Caco-2 (cell line): Measurements from ENCODE around the gene PRODH. TPM values are rescaled to one million over a fixed set of nuclear protein-coding genes. Genes with fewer than 3 reads are reported as not detected.

Experiments
- BruUV-seq: library from RNA; stranded (reverse); fragments of 400-500 nt; replicated peaks from 2 replicates; lab custom pipeline; 2021; lab: Mats Ljungman, UMichigan
- CTCF ChIA-PET: fragments of 300-600 bp; sonication (Branson Sonifier 250); formaldehyde crosslinking; loops from one replicate; lab custom pipeline; 2022; ENCODE audit warnings: antibody characterized with exemption; lab: Charles Lee
- POLR2A ChIA-PET: fragments of 300-600 bp; sonication (Branson Sonifier 250); formaldehyde crosslinking; loops from one replicate; lab custom pipeline; 2022; ENCODE audit warnings: antibody characterized with exemption; lab: Charles Lee
- DNase-seq, 2 experiments: peaks; one replicate each; pipeline versions ENCODE4 v3.0.0 to v3.0.0-alpha.2; 2020 to 2022
- H3K27me3 ChIP-seq: replicated peaks from 2 replicates; pipeline ENCODE4 v1.6.0; 2011; ENCODE audit warnings: low read length; ENCODE audit not compliant: control insufficient read depth, insufficient read depth
- H3K36me3 ChIP-seq: 2 replicates; pipeline ENCODE4 v1.5.1; 2011; ENCODE audit warnings: low read length; ENCODE audit not compliant: control insufficient read depth, insufficient read depth
- H3K4me1 ChIP-seq: fragments of 250-450 bp; sonication (Bioruptor Pico); 2 replicates; pipeline ENCODE4 v1.5.1; 2020; ENCODE audit warnings: mild to moderate bottlenecking
- H3K4me3 ChIP-seq: 2 replicates; pipeline ENCODE4 v1.5.1; 2011; ENCODE audit warnings: low read depth, mild to moderate bottlenecking, control low read depth, low read length
- H3K9me3 ChIP-seq: fragments of 250-450 bp; sonication (Bioruptor Pico); 2 replicates; pipeline ENCODE4 v1.5.1; 2020; ENCODE audit warnings: mild to moderate bottlenecking, moderate library complexity
- H3K27ac Mint-ChIP-seq: one replicate; pipeline ENCODE4 v1.8.0; 2022; ENCODE audit warnings: mixed read lengths; ENCODE audit not compliant: unreplicated experiment
- H3K27me3 Mint-ChIP-seq: one replicate; pipeline ENCODE4 v1.8.0; 2022; ENCODE audit warnings: mixed read lengths; ENCODE audit not compliant: insufficient read depth, unreplicated experiment
- H3K36me3 Mint-ChIP-seq: one replicate; pipeline ENCODE4 v1.8.0; 2022; ENCODE audit warnings: mild to moderate bottlenecking, mixed read lengths; ENCODE audit not compliant: insufficient read depth, unreplicated experiment
- H3K4me1 Mint-ChIP-seq: one replicate; pipeline ENCODE4 v1.8.0; 2022; ENCODE audit warnings: low read depth, mixed read lengths; ENCODE audit not compliant: unreplicated experiment
- H3K4me3 Mint-ChIP-seq: one replicate; pipeline ENCODE4 v1.8.0; 2022; ENCODE audit warnings: mild to moderate bottlenecking, moderate library complexity, mixed read lengths; ENCODE audit not compliant: unreplicated experiment
- H3K9me3 Mint-ChIP-seq: one replicate; pipeline ENCODE4 v1.8.0; 2022; ENCODE audit warnings: mixed read lengths; ENCODE audit not compliant: unreplicated experiment
- intact Hi-C: fragments of 100-400 bp; cut with micrococcal nuclease; formaldehyde crosslinking; loops from one replicate; pipeline ENCODE4 v1.10.0; 2022; ENCODE audit not compliant: unreplicated experiment
- total RNA-seq: library from RNA; stranded (reverse); gene quantifications from 2 replicates; pipeline ENCODE4 v1.2.3, GENCODE V29; 2022
- TF ChIP-seq, protein P1 (sequence below), 2 experiments: fragments of 200-600 bp in 1 of 2; IDR thresholded peaks; 1 replicate in 1 of 2; 2 replicates in 1 of 2; pipeline versions ENCODE4 v1.5.1 to v1.8.0; 2011 to 2022; ENCODE audit warnings: antibody characterized with exemption in 1 of 2, control low read depth in 1 of 2, inconsistent platforms in 1 of 2, low read depth in 1 of 2, low read length in 1 of 2, mild to moderate bottlenecking in 1 of 2, moderate library complexity in 1 of 2; ENCODE audit not compliant: insufficient read depth in 1 of 2, severe bottlenecking in 1 of 2, unreplicated experiment in 1 of 2

Gene PRODH
- total RNA-seq, 1 experiment from 2014 or later, result 47.9 TPM

DNA sequence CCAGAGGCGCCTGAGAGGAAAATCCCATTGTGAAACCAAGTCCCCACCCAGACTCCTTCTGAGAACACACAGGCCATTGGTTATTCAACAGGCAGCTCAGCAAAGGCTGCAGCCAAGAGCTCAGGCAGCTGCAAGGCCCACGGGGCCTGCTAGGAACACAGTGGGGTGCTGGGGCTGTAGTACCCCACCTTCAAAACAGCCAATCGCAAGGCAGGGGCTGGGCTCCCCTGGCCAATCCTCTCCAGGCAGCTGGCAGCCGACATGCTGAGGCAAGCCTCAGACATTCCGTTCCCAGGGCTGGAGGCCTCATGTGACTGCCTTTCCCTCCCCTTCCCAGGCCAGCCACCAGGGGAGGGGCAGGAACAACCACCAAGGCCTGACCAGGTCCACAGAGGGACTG lies 6.6 kb downstream of the PRODH start:
- TF ChIP-seq, protein P1, sequence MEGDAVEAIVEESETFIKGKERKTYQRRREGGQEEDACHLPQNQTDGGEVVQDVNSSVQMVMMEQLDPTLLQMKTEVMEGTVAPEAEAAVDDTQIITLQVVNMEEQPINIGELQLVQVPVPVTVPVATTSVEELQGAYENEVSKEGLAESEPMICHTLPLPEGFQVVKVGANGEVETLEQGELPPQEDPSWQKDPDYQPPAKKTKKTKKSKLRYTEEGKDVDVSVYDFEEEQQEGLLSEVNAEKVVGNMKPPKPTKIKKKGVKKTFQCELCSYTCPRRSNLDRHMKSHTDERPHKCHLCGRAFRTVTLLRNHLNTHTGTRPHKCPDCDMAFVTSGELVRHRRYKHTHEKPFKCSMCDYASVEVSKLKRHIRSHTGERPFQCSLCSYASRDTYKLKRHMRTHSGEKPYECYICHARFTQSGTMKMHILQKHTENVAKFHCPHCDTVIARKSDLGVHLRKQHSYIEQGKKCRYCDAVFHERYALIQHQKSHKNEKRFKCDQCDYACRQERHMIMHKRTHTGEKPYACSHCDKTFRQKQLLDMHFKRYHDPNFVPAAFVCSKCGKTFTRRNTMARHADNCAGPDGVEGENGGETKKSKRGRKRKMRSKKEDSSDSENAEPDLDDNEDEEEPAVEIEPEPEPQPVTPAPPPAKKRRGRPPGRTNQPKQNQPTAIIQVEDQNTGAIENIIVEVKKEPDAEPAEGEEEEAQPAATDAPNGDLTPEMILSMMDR (IDR thresholded peaks at IDR 0.05; ENCODE audit: insufficient read depth in 1 of 2, low read depth in 1 of 2, low read length in 1 of 2, severe bottlenecking in 1 of 2, unreplicated experiment in 1 of 2), result no peak
- H3K27ac Mint-ChIP-seq, result no peak overlapping the region
- POLR2A ChIA-PET, result no interaction called here
- no peaks in the 10 kb centered on the region for H3K9me3 ChIP-seq
- CTCF ChIA-PET, result interaction anchor here (0.9 kb wide), 1 partner anchor 17 kb away, joined by 3 read pairs; no protein-coding TSS in a partner anchor
- no peaks in the 10 kb centered on the region for H3K36me3 Mint-ChIP-seq
- H3K4me3 ChIP-seq, result no peak overlapping the region
- no peaks in the 10 kb centered on the region for H3K27me3 Mint-ChIP-seq
- no peaks in the 10 kb centered on the region for H3K27me3 ChIP-seq
- no peaks in the 10 kb centered on the region for H3K4me1 ChIP-seq
- H3K9me3 Mint-ChIP-seq, result no peaks in the 10 kb centered on the region
- H3K36me3 ChIP-seq, result no peaks in the 10 kb centered on the region
- H3K4me3 Mint-ChIP-seq, result no peak overlapping the region
- no TSS peak for BruUV-seq
- intact Hi-C loops, result no loop called here
- DNase-seq, result no peak
- no peaks in the 10 kb centered on the region for H3K4me1 Mint-ChIP-seq

DNA sequence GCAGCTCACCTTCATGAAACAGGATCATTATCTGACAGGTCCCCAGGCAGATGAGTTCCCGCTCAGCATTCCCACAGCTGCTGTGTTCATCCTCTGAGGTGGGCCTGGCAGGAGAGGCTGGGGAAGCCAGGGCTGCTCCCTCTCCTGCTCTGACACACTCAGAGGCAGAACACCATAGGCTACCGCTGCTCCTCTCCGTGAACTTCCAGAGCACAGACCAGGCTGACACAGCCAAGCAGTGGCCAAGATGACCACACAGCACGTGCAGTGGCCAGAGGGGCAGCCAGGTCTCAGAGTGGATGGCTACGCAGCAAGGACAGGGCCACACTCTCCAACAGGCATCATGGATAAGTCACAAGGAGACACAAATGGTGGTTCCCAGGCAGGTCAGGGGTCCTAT lies 8.5 kb downstream of the PRODH start:
- ChIA-PET CTCF (no interaction called here), POLR2A (no interaction called here)
- no peaks in the 10 kb centered on the region for H3K9me3 Mint-ChIP-seq
- no peak for DNase-seq
- no peak overlapping the region for H3K27ac Mint-ChIP-seq
- H3K4me3 Mint-ChIP-seq, result no peak overlapping the region
- H3K36me3 Mint-ChIP-seq, result no peaks in the 10 kb centered on the region
- TF ChIP-seq, protein P1 (IDR thresholded peaks at IDR 0.05; ENCODE audit: insufficient read depth in 1 of 2, low read depth in 1 of 2, low read length in 1 of 2, severe bottlenecking in 1 of 2, unreplicated experiment in 1 of 2), result no peak
- BruUV-seq, result no TSS peak
- intact Hi-C loops, result no loop called here
- H3K36me3 ChIP-seq, result no peaks in the 10 kb centered on the region
- no peaks in the 10 kb centered on the region for H3K4me1 ChIP-seq
- no peak overlapping the region for H3K4me3 ChIP-seq
- H3K27me3 ChIP-seq, result no peaks in the 10 kb centered on the region
- no peaks in the 10 kb centered on the region for H3K4me1 Mint-ChIP-seq
- H3K9me3 ChIP-seq, result no peaks in the 10 kb centered on the region
- no peaks in the 10 kb centered on the region for H3K27me3 Mint-ChIP-seq

DNA sequence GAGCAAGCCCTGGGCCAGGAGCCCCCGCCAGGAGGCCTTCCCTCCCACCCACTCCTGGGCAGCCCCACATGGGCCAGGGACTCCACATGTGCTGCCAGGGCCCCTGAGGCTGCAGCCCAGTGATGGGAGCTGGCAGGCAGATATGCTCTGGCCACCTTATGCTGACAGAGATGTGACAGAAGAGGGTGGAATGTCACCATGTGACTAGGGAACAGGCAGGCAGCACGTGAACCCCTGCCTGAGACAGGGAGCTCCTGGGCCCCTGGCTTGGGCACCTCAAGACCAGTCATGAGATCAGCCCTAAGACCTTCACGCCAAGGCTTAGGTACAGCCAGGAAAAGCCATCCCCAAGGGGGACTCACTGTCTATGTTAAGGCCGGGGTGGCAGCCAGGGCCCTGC lies 9.1 kb downstream of the PRODH start:
- H3K27ac Mint-ChIP-seq, result no peak overlapping the region
- ChIA-PET CTCF (no interaction called here), POLR2A (no interaction called here)
- no peaks in the 10 kb centered on the region for H3K27me3 Mint-ChIP-seq
- BruUV-seq, result no TSS peak
- no peaks in the 10 kb centered on the region for H3K9me3 Mint-ChIP-seq
- intact Hi-C loops, result no loop called here
- Histone ChIP-seq H3K4me1 (no peaks in the 10 kb centered on the region), H3K36me3 (no peaks in the 10 kb centered on the region), H3K9me3 (no peaks in the 10 kb centered on the region), H3K27me3 (no peaks in the 10 kb centered on the region), H3K4me3 (no peak overlapping the region)
- H3K4me1 Mint-ChIP-seq, result no peaks in the 10 kb centered on the region
- TF ChIP-seq, protein P1 (IDR thresholded peaks at IDR 0.05; ENCODE audit: insufficient read depth in 1 of 2, low read depth in 1 of 2, low read length in 1 of 2, severe bottlenecking in 1 of 2, unreplicated experiment in 1 of 2), result no peak
- DNase-seq, result no peak
- no peak overlapping the region for H3K4me3 Mint-ChIP-seq
- no peaks in the 10 kb centered on the region for H3K36me3 Mint-ChIP-seq
